ENCODE results near the gene NFKBIZ.

- TF ChIP-seq POLR2A (IDR thresholded peaks at IDR 0.05; ENCODE audit: low read depth) (no peak), CTCF (IDR thresholded peaks at IDR 0.05) (peak; percentile 77 to 92 (median 81)), POLR2AphosphoS5 (IDR thresholded peaks at IDR 0.05) (no peak), EP300 (IDR thresholded peaks at IDR 0.05) (no peak)
Observed at GRCh38 chr3:101803173-101803782, 46.0 kb upstream of the NFKBIZ start.
